Activated CD8-positive, alpha-beta T cell treated with anti-CD3 and anti-CD28 coated beads, Interleukin-2, amount 10 ng/mL, durations not matched to agents 7 days and 5 days (primary cell): ENCODE data around the gene TRPM3. TPM values are rescaled to one million over a fixed set of nuclear protein-coding genes. Genes with fewer than 3 reads are reported as not detected.

Experiments
- ATAC-seq: fragments of 150-1000 bp; cut with Tn5 transposase; one replicate; pipeline ENCODE4 v1.10.0; 2021; ENCODE audit warnings: moderate library complexity
- CTCF ChIA-PET: fragments of 350-600 bp; sonication (Branson Sonifier 250); formaldehyde crosslinking; loops from one replicate; lab custom pipeline; 2021; ENCODE audit warnings: antibody characterized with exemption; lab: Charles Lee
- POLR2A ChIA-PET: fragments of 350-600 bp; sonication (Branson Sonifier 250); formaldehyde crosslinking; loops from one replicate; lab custom pipeline; 2021; ENCODE audit warnings: antibody characterized with exemption; lab: Charles Lee
- DNase-seq: peaks from one replicate; pipeline ENCODE4 v3.0.0-alpha.2; 2020
- H3K27ac Mint-ChIP-seq: one replicate; pipeline ENCODE4 v1.8.0; 2021; ENCODE audit warnings: mild to moderate bottlenecking, mixed read lengths
- H3K27me3 Mint-ChIP-seq: one replicate; pipeline ENCODE4 v1.8.0; 2021; ENCODE audit warnings: low read depth, mixed read lengths
- H3K36me3 Mint-ChIP-seq: one replicate; pipeline ENCODE4 v1.8.0; 2021; ENCODE audit warnings: low read depth, mixed read lengths
- H3K4me1 Mint-ChIP-seq: one replicate; pipeline ENCODE4 v1.8.0; 2021; ENCODE audit warnings: low read depth, mixed read lengths
- H3K4me3 Mint-ChIP-seq: one replicate; pipeline ENCODE4 v1.8.0; 2021; ENCODE audit warnings: mild to moderate bottlenecking, mixed read lengths
- H3K9me3 Mint-ChIP-seq: one replicate; pipeline ENCODE4 v1.8.0; 2022; ENCODE audit warnings: mixed read lengths; ENCODE audit not compliant: insufficient read depth
- total RNA-seq, 2 experiments: library from RNA; stranded (reverse); gene quantifications; one replicate each; pipeline ENCODE4 v1.2.3, GENCODE V29; 2021

The TRPM3 gene
- total RNA-seq, 2 experiments from 2014 or later = not detected

DNA sequence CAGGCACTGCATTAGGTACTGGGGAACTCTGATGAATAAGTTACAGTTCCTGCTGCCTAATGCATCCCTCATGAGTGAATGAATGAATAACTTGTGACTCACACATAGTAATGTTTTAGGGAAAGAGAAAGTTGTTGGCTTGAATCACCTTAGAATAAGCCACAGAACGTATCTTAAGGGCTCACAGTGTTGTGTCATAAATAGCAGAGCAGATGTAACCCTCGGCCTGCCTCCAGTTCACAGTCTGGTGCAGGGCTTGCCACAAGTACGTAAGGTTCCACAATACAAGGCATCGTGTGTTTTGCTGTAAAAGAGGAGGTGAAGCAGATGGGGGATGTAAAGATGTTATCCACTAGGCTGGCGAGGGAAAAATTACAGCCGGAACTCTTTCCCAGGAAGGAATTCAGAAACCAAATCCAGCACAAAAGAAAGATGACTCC is 218.7 kb downstream of the TRPM3 start:
- no peak overlapping the region for H3K27ac Mint-ChIP-seq
- ChIA-PET CTCF (no interaction called here), POLR2A (no interaction called here)
- H3K9me3 Mint-ChIP-seq = no peaks in the 10 kb centered on the region
- H3K4me1 Mint-ChIP-seq = no peaks in the 10 kb centered on the region
- DNase-seq (no peak), ATAC-seq (no peak)
- no peaks in the 10 kb centered on the region for H3K27me3 Mint-ChIP-seq
- H3K36me3 Mint-ChIP-seq = no peaks in the 10 kb centered on the region
- no peak overlapping the region for H3K4me3 Mint-ChIP-seq

DNA sequence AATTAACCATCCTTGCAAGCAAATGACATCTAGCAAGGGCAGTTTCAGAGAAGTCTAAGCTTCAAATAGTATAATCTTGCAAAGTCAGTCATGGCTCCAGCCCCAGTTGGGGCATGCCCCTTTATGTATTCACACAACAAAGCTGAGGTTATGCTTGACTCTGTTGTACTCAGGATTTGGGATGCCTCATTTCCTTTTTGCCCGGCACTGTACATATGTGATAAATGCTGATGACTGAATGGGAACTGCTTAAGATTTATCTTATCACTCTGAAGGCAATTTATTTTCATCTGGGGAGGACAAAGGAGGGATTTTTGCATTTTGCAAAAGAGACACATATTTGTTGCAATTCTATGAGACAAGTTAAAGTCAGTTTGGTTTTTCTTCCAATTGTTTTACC is 219.2 kb downstream of the TRPM3 start:
- CTCF ChIA-PET = no interaction called here
- POLR2A ChIA-PET = no interaction called here
- Mint-ChIP-seq H3K9me3 (no peaks in the 10 kb centered on the region), H3K27ac (no peak overlapping the region), H3K4me1 (no peaks in the 10 kb centered on the region), H3K4me3 (no peak overlapping the region), H3K27me3 (no peaks in the 10 kb centered on the region), H3K36me3 (no peaks in the 10 kb centered on the region)
- ATAC-seq = no peak
- DNase-seq = no peak

DNA sequence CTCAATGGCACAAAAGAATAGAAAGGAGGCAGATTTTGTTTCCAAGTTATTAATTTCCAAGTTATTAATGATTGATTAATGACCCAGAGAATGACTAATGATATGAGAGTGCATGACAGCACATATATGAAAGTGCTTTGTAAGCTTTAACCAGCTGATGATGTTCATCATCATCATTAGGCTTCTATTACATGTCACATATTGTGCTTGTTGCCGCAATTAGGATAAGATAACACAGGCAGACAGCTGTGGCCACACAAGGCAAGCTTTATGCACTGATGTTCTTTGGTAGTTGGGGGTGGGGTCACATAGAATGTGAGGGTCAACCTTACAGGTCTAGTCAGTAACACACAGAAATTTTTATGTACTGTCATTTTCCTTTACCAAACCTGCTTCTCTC is 219.7 kb downstream of the TRPM3 start:
- ChIA-PET CTCF (no interaction called here), POLR2A (no interaction called here)
- Mint-ChIP-seq H3K9me3 (no peaks in the 10 kb centered on the region), H3K27ac (no peak overlapping the region), H3K4me1 (no peaks in the 10 kb centered on the region), H3K27me3 (no peaks in the 10 kb centered on the region), H3K36me3 (no peaks in the 10 kb centered on the region), H3K4me3 (no peak overlapping the region)
- DNase-seq = no peak
- no peak for ATAC-seq

DNA sequence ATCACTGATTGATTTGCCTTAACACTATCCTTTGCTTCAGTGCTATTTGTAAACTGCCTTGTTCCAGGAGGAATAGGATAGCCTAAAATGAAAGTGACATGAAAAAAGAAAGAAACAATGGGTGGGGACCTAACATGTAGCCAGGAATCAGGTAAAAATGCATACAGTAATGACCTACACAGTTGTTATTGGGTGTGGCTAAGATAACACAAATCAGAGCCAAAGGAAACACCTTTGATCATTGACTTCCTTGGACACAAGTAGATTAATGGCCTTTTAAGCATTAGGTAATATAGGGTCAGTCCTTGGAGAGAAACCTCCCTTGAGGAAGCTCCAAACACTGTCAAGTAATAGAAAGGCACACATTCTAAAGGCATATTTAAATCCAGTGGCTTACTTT is 220.4 kb downstream of the TRPM3 start:
- Mint-ChIP-seq H3K27ac (no peak overlapping the region), H3K36me3 (no peaks in the 10 kb centered on the region), H3K4me3 (no peak overlapping the region), H3K4me1 (no peaks in the 10 kb centered on the region), H3K9me3 (no peaks in the 10 kb centered on the region), H3K27me3 (no peaks in the 10 kb centered on the region)
- DNase-seq (no peak), ATAC-seq (no peak)
- ChIA-PET CTCF (no interaction called here), POLR2A (no interaction called here)

DNA sequence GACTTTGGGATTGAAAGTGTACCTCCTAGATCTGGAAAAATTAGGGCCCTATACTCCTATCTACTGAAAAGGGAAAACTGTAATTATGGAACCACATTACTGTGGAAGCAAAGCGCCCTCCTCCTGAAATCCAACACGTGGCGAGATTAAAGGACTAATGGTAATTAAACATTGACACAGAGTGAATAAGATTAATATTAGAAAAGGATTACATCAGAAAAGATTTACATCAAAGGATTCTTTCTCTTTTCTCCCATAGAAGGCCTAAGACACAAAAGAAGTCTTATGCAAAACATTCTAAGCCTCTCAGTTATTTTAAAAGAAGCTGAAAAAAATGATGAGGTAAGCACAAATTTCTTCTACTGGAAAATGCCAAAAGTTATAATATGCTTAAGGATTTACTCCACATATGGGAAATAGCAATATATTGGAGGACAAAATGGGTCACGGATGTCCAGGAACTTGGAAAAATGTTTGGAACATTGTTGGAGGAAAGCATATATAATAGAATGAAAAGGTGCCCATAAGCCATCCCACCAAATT is 227.8 kb downstream of the TRPM3 start:
- no peak for ATAC-seq
- POLR2A ChIA-PET = no interaction called here

DNA sequence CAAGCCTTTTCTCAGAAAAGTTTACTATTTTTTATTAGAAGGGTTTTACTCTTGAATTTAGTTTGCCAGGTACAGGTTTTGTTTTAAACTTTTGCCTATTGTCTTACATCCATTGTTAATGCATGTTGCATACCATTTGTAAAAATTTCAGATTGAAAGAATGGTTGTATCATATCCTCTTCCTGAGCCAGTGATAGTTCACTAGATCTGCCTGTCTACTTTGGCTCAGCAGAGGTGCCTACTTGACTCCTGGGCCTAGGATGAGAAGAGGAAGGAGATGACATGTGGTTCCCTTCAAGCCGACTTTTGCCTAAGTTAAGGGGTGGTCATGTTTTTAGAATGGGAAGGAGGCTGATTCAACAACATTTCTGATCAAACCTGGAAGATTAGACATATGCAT is 232.9 kb downstream of the TRPM3 start:
- no peak for DNase-seq
- Mint-ChIP-seq H3K4me3 (no peak overlapping the region), H3K27ac (no peak overlapping the region), H3K36me3 (no peaks in the 10 kb centered on the region), H3K4me1 (no peaks in the 10 kb centered on the region), H3K9me3 (no peaks in the 10 kb centered on the region), H3K27me3 (peaks cover 2% of the 10 kb centered on the region)
- POLR2A ChIA-PET = no interaction called here
- CTCF ChIA-PET = no interaction called here
- ATAC-seq = no peak

More for the DNA sequence above, 227.8 kb downstream of the TRPM3 start:
- Mint-ChIP-seq H3K9me3 (no peaks in the 10 kb centered on the region), H3K27ac (no peak overlapping the region), H3K36me3 (no peaks in the 10 kb centered on the region), H3K27me3 (peaks cover 2% of the 10 kb centered on the region), H3K4me3 (no peak overlapping the region), H3K4me1 (no peaks in the 10 kb centered on the region)
- DNase-seq = no peak
- CTCF ChIA-PET = no interaction called here

DNA sequence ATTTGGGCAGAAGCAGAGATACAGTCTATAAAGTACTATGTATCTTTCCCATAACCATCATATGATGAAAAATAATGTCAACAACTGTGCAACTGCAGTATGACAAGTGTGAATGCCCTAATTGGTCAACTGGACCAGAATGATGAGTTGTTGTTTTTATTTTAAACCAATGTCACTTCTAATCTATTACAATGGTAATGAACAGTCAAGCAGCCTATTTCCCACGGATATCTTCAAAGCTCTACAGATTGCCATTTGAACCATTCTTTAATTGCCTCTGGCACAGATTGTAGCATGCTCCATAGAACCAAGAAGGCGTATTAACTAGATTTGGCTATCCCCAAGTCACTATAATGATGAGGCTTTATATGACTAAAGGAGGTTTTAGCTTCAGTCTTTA is 233.6 kb downstream of the TRPM3 start:
- Mint-ChIP-seq H3K27ac (no peak overlapping the region), H3K36me3 (no peaks in the 10 kb centered on the region), H3K4me1 (no peaks in the 10 kb centered on the region), H3K9me3 (no peaks in the 10 kb centered on the region), H3K27me3 (peaks cover 2% of the 10 kb centered on the region), H3K4me3 (no peak overlapping the region)
- ATAC-seq (no peak), DNase-seq (no peak)
- ChIA-PET CTCF (no interaction called here), POLR2A (no interaction called here)

DNA sequence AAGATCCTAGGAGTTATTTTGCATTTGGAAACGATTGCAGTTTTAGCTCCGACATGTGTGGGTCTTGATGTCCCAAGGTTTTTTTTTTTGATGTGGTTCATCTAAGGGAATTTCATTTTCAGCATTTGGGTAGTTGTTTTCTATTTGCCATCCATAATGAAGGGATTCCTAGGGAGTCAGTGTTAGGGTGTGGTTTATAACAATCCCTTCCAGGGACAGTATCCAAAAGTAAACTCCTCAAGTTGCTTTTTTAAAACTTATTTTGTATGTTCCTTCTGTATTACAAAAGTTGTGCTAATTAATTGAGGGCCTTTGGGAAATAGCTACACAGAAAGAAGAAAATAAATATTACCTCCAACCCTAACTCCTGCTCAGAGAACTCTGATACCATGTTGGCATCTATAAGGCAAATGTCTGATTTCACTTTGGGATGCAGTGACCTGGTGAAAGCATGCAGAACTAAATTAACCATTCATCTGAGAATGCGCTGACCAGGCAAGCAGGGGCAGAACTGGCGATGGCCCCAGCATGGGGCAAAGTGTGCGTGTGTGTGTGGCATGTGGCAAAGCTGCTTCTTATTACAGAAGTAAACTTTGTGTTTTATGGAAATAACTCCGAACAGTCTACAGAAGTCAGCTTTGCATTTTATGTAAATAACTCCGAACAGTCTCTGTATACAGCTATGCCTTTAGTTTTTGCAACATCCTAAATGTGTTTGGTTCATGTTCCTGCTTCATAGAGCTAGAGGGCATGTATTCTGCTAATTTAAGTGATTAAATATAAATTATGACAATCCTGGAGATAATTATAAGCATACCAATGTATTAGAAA is 237.2 kb downstream of the TRPM3 start:
- Mint-ChIP-seq H3K9me3 (no peaks in the 10 kb centered on the region), H3K4me3 (no peak overlapping the region), H3K4me1 (no peaks in the 10 kb centered on the region), H3K27ac (no peak overlapping the region), H3K27me3 (no peaks in the 10 kb centered on the region), H3K36me3 (no peaks in the 10 kb centered on the region)
- ChIA-PET POLR2A (no interaction called here), CTCF (no interaction called here)
- no peak for ATAC-seq
- no peak for DNase-seq

DNA sequence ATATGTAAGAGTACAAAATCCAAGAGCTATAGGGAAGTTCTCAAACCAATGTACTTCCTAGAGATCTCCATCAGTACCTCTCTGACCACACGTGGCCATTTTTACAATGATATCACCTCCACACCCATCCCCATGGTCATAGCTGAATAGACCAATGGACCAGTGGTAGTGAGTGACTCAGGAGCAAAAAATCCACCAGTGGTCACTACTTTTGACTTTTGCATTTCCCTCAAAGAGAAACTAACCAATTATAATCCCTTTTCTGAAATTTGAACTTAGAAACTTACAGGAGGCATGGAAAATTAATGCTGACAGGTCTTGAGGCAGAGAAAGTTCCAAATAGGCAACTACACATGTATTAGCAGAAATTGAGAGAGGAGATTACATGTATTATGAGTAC is 238.4 kb downstream of the TRPM3 start:
- no peak overlapping the region for H3K27ac Mint-ChIP-seq
- no peak overlapping the region for H3K4me3 Mint-ChIP-seq
- no peaks in the 10 kb centered on the region for H3K4me1 Mint-ChIP-seq
- H3K36me3 Mint-ChIP-seq = no peaks in the 10 kb centered on the region
- no peak for ATAC-seq
- no peaks in the 10 kb centered on the region for H3K9me3 Mint-ChIP-seq
- ChIA-PET CTCF (no interaction called here), POLR2A (no interaction called here)
- DNase-seq = no peak
- no peaks in the 10 kb centered on the region for H3K27me3 Mint-ChIP-seq

DNA sequence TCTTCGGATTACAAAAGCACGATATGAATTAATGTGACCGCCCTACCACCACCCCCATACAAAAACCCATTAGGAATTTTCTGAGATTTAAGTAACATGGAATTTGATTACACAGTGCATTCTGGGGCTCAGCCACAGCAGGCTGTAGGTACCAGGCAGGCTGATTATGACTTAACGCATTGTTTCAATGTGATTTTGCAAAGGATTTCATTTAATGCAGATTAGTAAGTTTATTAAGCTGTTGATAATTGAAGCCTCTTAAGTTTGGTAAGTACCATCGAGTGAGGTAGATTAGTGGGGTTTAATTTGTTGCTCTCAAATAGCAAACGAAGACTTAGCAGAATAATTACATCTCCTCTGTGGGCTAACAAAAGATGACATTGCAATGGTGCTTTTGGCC is 240.1 kb downstream of the TRPM3 start:
- Mint-ChIP-seq H3K36me3 (no peaks in the 10 kb centered on the region), H3K27ac (no peak overlapping the region), H3K4me3 (no peak overlapping the region), H3K4me1 (no peaks in the 10 kb centered on the region), H3K9me3 (no peaks in the 10 kb centered on the region), H3K27me3 (no peaks in the 10 kb centered on the region)
- DNase-seq (no peak), ATAC-seq (no peak)
- CTCF ChIA-PET = no interaction called here
- POLR2A ChIA-PET = no interaction called here

DNA sequence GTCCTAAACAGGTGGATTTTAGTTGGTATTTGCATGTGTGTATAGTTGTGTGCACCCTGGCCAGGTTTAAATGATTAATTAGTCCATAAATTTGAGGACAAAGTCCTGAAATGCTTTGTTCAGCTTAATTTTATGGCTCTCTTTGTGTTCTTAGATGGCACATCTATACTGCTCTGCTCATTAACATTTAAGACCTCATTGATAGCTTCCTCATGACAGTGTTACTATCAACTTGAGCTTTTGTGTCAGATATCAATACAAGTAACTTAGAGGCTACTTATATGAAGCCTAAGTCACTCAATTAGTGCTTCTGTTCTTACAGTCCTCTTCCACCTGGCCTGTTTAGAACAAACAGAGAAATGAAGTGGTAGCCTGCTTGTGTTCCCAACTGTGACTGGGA is 240.9 kb downstream of the TRPM3 start:
- Mint-ChIP-seq H3K4me3 (no peak overlapping the region), H3K4me1 (no peaks in the 10 kb centered on the region), H3K27me3 (no peaks in the 10 kb centered on the region), H3K36me3 (no peaks in the 10 kb centered on the region), H3K9me3 (no peaks in the 10 kb centered on the region), H3K27ac (no peak overlapping the region)
- ATAC-seq = no peak
- no peak for DNase-seq
- ChIA-PET POLR2A (no interaction called here), CTCF (no interaction called here)

DNA sequence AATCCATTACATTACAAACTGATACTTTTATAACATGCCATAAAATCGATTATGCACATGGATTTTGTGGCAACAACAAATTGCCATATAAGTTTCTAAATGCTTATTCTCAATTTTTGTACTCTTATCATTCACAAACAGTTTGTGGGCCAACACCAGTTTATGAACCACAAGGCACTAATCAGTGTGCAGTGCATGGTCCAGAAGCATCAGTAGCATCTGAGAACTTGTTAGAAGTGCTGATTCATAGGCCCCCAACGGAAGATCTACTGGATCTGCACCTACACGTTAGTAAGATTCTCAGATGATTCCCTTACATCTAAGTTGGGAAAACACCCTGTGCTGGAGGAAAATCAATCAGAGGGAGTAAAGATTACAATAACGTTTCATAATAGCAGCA is 242.8 kb downstream of the TRPM3 start:
- ChIA-PET POLR2A (no interaction called here), CTCF (no interaction called here)
- no peak overlapping the region for H3K27ac Mint-ChIP-seq
- no peak for ATAC-seq
- H3K9me3 Mint-ChIP-seq = no peaks in the 10 kb centered on the region
- no peak overlapping the region for H3K4me3 Mint-ChIP-seq
- H3K4me1 Mint-ChIP-seq = no peaks in the 10 kb centered on the region
- DNase-seq = no peak
- no peaks in the 10 kb centered on the region for H3K36me3 Mint-ChIP-seq
- no peaks in the 10 kb centered on the region for H3K27me3 Mint-ChIP-seq
